Spinal cord (tissue), 10 donors: ENCODE results near the gene CHN2. TPM values are rescaled to one million over a fixed set of nuclear protein-coding genes. Genes with fewer than 3 reads are reported as not detected.

Source experiments
- DNase-seq, 6 donors: peaks; one replicate each; pipeline versions ENCODE4 v3.0.0 to v3.0.0-alpha.2; 2013 to 2015; ENCODE audit warnings: low spot score in 6 of 6, low read depth in 4 of 6
- H3K27ac ChIP-seq: one replicate; pipeline ENCODE4 v1.5.1; 2013; ENCODE audit warnings: low read depth, low read length, control low read depth
- H3K27me3 ChIP-seq: one replicate; pipeline ENCODE4 v1.6.1; 2013; ENCODE audit warnings: low read length; ENCODE audit not compliant: control insufficient read depth, insufficient read depth
- H3K36me3 ChIP-seq: one replicate; pipeline ENCODE4 v1.6.1; 2013; ENCODE audit warnings: low read length; ENCODE audit not compliant: control insufficient read depth, insufficient read depth
- H3K4me1 ChIP-seq: one replicate; pipeline ENCODE4 v1.6.1; 2013; ENCODE audit warnings: low read length; ENCODE audit not compliant: control insufficient read depth, insufficient read depth
- H3K4me3 ChIP-seq: one replicate; pipeline ENCODE4 v1.5.1; 2013; ENCODE audit warnings: low read depth, low read length, control low read depth
- H3K9me3 ChIP-seq: one replicate; pipeline ENCODE4 v1.6.1; 2013; ENCODE audit warnings: low read length; ENCODE audit not compliant: control insufficient read depth, insufficient read depth
- WGBS: methylation state at CpG from one replicate; pipeline ENCODE4 v1.1.5; 2013; ENCODE audit warnings: missing lambda C conversion rate; ENCODE audit not compliant: insufficient coverage; 5-methylcytosine and 5-hydroxymethylcytosine counted together
- polyA plus RNA-seq, 2 donors: library from polyadenylated mRNA; unstranded; fragments of 120-200 nt; gene quantifications; one replicate each; pipeline ENCODE4 v1.2.1, GENCODE V29; 2013; ENCODE audit not compliant: insufficient read length in 2 of 2
- total RNA-seq, 2 donors: library from RNA; depleted of rRNA in 1 of 2; stranded (reverse); fragments of 120-200 nt in 1 of 2; fragments of >200 nt in 1 of 2; gene quantifications; one replicate each; pipeline versions ENCODE4 v1.2.3 to v1.2.4, GENCODE V29; 2013 to 2014
- donor health status: healthy.

Gene CHN2
- total and polyA plus RNA-seq, 4 donors: 17.9 to 30.5 (median 21.4) TPM

- 48% methylated on average over 5 of the region's 7 CpGs for WGBS
- Histone ChIP-seq H3K36me3 (no peaks in the 10 kb centered on the region), H3K27ac (no peak overlapping the region), H3K4me3 (no peak overlapping the region), H3K27me3 (no peaks in the 10 kb centered on the region), H3K9me3 (no peaks in the 10 kb centered on the region), H3K4me1 (no peaks in the 10 kb centered on the region)
- no peak for DNase-seq
These were observed 199.7 kb downstream of the CHN2 start for GRCh38 chr7:29394321-29394720.

- WGBS: 85% methylated on average over 3 of the region's 7 CpGs
- no peak overlapping the region for H3K4me3 ChIP-seq
- H3K27me3 ChIP-seq: no peaks in the 10 kb centered on the region
- H3K36me3 ChIP-seq: no peaks in the 10 kb centered on the region
- H3K9me3 ChIP-seq: no peaks in the 10 kb centered on the region
- H3K4me1 ChIP-seq: no peaks in the 10 kb centered on the region
- H3K27ac ChIP-seq: no peak overlapping the region
- DNase-seq: no peak
These were observed 202.0 kb downstream of the CHN2 start for GRCh38 chr7:29396563-29396962.

GRCh38 chr7:29397398-29397797, 202.8 kb downstream of the CHN2 start:
- no peaks in the 10 kb centered on the region for H3K27me3 ChIP-seq
- no peak overlapping the region for H3K27ac ChIP-seq
- no peak overlapping the region for H3K4me3 ChIP-seq
- no peaks in the 10 kb centered on the region for H3K9me3 ChIP-seq
- no peaks in the 10 kb centered on the region for H3K36me3 ChIP-seq
- DNase-seq: no peak
- peaks cover 4% of the 10 kb centered on the region for H3K4me1 ChIP-seq
- WGBS: 43% methylated on average over 1 of the region's 2 CpGs

- Histone ChIP-seq H3K27me3 (no peaks in the 10 kb centered on the region), H3K27ac (no peak overlapping the region), H3K36me3 (no peaks in the 10 kb centered on the region), H3K4me1 (peaks cover 4% of the 10 kb centered on the region), H3K4me3 (no peak overlapping the region), H3K9me3 (no peaks in the 10 kb centered on the region)
- DNase-seq: no peak
- WGBS: 94% methylated on average over 2 of the region's 4 CpGs
These were observed 203.4 kb downstream of the CHN2 start for GRCh38 chr7:29398011-29398410.

DNA sequence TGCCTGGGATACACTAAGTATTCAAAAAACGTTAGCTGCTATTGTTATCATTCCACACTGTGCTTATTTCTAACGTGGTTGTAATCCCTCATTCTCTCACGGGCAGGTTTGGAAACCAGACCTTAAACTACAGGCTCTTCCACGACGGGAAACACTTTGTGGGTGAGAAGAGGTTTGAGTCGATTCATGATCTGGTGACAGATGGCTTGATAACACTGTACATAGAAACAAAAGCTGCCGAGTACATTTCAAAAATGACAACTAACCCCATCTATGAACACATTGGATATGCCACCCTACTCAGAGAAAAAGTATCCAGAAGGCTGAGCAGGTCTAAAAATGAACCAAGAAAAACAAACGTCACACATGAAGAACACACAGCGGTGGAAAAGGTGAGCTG, 205.9 kb downstream of the CHN2 start:
- Histone ChIP-seq H3K9me3 (no peaks in the 10 kb centered on the region), H3K4me1 (peaks cover 4% of the 10 kb centered on the region), H3K4me3 (no peak overlapping the region), H3K27ac (no peak overlapping the region), H3K36me3 (no peaks in the 10 kb centered on the region), H3K27me3 (no peaks in the 10 kb centered on the region)
- peak in 1 of 6 donors; percentile 69 for DNase-seq
- 100% methylated on average over 1 of the region's 9 CpGs for WGBS

DNA sequence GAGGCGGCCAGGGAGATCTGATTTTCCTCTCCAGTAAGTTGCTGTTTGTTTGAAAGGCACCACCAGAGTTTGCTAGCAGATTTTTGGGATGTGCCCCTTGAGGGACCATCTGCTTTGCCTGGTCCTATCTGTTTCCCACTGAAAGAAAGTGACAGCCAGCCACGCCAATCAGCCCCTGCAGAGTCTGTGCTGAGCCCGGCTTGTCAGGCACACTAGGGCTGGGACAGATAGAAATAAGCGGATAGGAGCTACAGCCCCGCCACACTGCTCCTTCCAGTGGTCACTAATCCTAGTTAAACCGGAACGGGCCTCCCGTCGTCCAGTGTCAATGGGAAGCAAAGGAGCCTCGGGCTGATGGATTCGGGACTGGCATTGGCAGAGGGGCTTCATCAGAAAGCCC, 207.2 kb downstream of the CHN2 start:
- Histone ChIP-seq H3K9me3 (no peaks in the 10 kb centered on the region), H3K4me1 (peaks cover 4% of the 10 kb centered on the region), H3K27ac (no peak overlapping the region), H3K27me3 (no peaks in the 10 kb centered on the region), H3K4me3 (no peak overlapping the region), H3K36me3 (no peaks in the 10 kb centered on the region)
- peak in 1 of 6 donors; percentile 78 for DNase-seq
- 79% methylated on average over 10 of the region's 11 CpGs for WGBS

DNA sequence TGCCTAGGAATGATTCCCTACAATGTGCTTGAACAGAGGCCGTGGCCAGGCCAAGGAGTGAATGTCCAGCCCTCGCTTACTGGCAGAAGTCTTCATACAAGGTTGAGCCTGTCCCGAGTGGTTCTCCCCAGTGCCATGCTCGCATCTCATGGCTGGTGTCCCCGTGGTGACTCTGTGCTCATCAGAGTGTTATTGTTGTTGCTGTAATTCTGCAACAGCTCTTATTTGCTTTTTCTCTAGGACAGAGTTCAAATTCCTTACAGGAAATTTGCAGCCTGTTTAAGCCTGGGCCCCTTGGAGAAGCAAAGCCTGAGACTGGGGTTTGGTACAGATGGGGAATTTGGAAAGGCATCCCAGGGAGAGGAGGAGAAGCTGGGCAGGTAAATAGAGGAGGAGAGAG, 211.3 kb downstream of the CHN2 start:
- WGBS: 94% methylated on average over 5 of the region's 5 CpGs
- no peaks in the 10 kb centered on the region for H3K36me3 ChIP-seq

DNA sequence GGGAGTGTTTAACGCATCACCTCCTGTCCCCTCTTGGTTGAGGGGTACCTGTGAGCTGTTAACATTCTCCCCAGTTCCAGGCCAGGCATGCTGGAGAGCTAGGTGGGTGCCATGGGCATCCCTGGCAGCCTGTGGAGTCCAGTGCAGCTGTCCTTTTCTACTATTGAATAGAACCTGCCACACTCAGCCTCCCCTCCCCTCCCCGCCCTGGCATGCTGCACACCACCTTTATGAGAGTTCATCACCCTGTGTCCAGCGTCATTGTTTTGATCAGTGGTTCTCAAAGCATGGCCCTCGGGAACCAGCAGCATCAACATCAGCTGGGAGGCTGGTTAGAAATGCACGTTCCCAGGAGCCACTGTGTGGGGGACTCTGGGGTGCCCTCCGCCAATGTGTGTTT, 211.8 kb downstream of the CHN2 start:
- Histone ChIP-seq H3K27me3 (no peaks in the 10 kb centered on the region), H3K36me3 (no peaks in the 10 kb centered on the region), H3K27ac (no peak overlapping the region), H3K4me1 (peaks cover 4% of the 10 kb centered on the region), H3K4me3 (no peak overlapping the region), H3K9me3 (no peaks in the 10 kb centered on the region)
- 75% methylated on average over 3 of the region's 6 CpGs for WGBS
- no peak for DNase-seq

More for the DNA sequence above, 211.3 kb downstream of the CHN2 start:
- Histone ChIP-seq H3K27ac (no peak overlapping the region), H3K4me1 (peaks cover 4% of the 10 kb centered on the region), H3K27me3 (no peaks in the 10 kb centered on the region), H3K4me3 (no peak overlapping the region), H3K9me3 (no peaks in the 10 kb centered on the region)
- DNase-seq: no peak

GRCh38 chr7:29408841-29409243, 214.3 kb downstream of the CHN2 start:
- peak; percentile 78 to 96 (median 82) for DNase-seq
- 33% methylated on average over 2 of the region's 7 CpGs for WGBS
- Histone ChIP-seq H3K9me3 (no peaks in the 10 kb centered on the region), H3K27me3 (no peaks in the 10 kb centered on the region), H3K27ac (no peak overlapping the region), H3K36me3 (no peaks in the 10 kb centered on the region), H3K4me1 (no peaks in the 10 kb centered on the region), H3K4me3 (no peak overlapping the region)

DNA sequence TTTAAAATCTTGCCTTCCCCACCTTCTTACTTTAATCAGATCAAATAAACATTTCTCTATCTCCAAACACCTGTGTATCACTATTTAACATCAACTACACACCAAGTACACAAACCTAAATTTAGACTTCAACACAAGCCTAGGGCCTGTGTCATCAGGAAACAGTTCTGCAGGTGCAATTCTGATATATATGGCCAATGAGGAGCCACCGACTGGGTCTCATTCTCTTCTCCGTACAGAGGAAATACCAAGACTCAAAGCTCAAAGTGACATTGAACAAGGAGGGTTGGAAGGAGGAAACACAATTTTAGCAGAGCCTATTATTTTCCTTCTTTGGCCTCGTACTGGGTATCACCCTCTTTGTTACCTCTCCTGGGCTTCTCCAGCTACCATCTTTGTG, 216.4 kb downstream of the CHN2 start:
- Histone ChIP-seq H3K27ac (no peak overlapping the region), H3K9me3 (no peaks in the 10 kb centered on the region), H3K36me3 (no peaks in the 10 kb centered on the region), H3K27me3 (no peaks in the 10 kb centered on the region), H3K4me1 (no peaks in the 10 kb centered on the region), H3K4me3 (no peak overlapping the region)
- 93% methylated on average over 2 of the region's 3 CpGs for WGBS
- no peak for DNase-seq
